Endothelial cell of umbilical vein (primary cell): ENCODE results near the gene DSP.

Experiments
- EZH2 ChIP-seq: IDR thresholded peaks from 2 replicates; pipeline ENCODE4 v1.6.1; 2012; ENCODE audit warnings: borderline replicate concordance, low read depth, mild to moderate bottlenecking, moderate library complexity, low read length, inconsistent platforms; ENCODE audit not compliant: severe bottlenecking
- FOS ChIP-seq: IDR thresholded peaks from 2 replicates; pipeline ENCODE4 v1.6.1; 2011; ENCODE audit warnings: mild to moderate bottlenecking, low read length, moderate library complexity, borderline replicate concordance; ENCODE audit not compliant: insufficient read depth
- POLR2AphosphoS5 ChIP-seq: IDR thresholded peaks from 2 replicates; pipeline ENCODE4 v1.6.1; 2012; ENCODE audit warnings: low read depth, mild to moderate bottlenecking, control low read depth, low read length, moderate library complexity; ENCODE audit not compliant: insufficient read depth
- TF ChIP-seq, protein P1 (sequence below), 2 donors: IDR thresholded peaks; 1 replicate in 1 of 2; 2 replicates in 1 of 2; pipeline ENCODE4 v1.5.1; 2011; ENCODE audit warnings: low read length in 2 of 2, mild to moderate bottlenecking in 2 of 2, moderate library complexity in 2 of 2, control low read depth in 1 of 2, inconsistent platforms in 1 of 2, low read depth in 1 of 2; ENCODE audit not compliant: insufficient read depth in 1 of 2; ENCODE audit errors: extremely low read depth in 1 of 2

DNA sequence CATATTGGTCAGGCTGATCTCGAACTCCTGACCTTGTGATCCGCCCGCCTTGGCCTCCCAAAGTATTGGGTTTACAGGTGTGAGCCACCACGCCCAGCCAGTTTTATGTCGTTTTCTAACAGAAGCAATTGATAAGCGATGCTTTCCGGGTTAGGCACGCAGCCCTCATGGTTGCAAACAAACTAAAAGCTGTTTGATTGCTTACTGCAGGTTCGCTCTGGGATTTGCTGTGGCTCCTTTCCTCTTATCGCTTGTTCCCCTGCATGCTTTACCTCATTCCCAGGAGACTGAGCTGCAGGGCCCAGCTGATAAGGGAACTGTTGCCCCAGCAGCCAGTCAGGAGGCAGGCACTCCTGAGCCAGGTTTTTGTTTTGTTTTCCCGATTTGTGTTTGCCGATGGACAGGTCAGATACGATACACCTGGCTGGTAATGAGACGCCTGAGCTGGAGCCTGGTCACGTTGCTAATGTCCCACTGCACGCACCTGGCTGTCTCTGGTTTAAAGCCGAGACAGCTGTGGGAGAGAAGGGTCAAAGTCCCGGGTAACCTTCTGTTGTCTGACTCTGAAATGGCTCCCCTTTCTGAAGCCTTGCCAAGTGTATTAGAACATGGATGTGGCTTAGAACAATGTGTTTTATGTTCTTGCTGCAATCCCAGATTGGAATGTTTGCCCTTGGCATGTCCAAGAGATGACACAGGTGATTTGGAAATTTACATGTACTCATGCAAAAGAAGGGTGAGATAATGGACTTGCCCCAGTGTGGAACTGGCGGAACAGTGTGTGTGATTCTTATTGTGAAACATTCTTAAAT is 19.9 kb downstream of the DSP start:
- no peak for TF ChIP-seq EZH2
- TF ChIP-seq, protein P1, sequence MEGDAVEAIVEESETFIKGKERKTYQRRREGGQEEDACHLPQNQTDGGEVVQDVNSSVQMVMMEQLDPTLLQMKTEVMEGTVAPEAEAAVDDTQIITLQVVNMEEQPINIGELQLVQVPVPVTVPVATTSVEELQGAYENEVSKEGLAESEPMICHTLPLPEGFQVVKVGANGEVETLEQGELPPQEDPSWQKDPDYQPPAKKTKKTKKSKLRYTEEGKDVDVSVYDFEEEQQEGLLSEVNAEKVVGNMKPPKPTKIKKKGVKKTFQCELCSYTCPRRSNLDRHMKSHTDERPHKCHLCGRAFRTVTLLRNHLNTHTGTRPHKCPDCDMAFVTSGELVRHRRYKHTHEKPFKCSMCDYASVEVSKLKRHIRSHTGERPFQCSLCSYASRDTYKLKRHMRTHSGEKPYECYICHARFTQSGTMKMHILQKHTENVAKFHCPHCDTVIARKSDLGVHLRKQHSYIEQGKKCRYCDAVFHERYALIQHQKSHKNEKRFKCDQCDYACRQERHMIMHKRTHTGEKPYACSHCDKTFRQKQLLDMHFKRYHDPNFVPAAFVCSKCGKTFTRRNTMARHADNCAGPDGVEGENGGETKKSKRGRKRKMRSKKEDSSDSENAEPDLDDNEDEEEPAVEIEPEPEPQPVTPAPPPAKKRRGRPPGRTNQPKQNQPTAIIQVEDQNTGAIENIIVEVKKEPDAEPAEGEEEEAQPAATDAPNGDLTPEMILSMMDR (IDR thresholded peaks at IDR 0.05; ENCODE audit: extremely low read depth in 1 of 2, insufficient read depth in 1 of 2, low read depth in 1 of 2, low read length in 2 of 2), result no peak
- no peak for TF ChIP-seq POLR2AphosphoS5
- no peak for TF ChIP-seq FOS
